Measurements from ENCODE around the gene CNNM1.

CNNM1 gene

DNA sequence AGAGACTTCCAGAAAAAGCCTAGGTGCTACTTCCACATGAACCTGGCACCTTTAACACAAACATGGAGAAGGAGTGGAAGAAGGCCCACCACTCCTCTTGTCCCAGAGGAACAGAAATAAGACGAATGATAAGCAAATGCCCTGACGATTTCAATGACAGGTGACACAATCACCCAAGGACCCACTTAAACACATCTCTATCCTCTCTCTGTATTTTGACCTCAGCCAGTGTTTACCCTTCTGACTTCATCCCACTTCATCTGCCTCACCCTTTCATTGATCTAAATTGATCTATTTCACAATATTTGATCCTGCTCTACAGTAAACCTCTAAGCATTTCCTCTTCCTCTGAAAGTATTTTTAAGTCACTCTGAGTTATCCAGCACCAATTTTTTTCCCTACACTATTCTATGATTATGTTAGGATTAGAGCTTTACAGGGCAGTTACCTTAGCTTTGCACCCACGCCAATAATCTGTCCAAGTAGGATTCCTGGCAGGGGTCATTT lies 92.1 kb downstream of the CNNM1 start:
- no peak for DNase-seq (ENCODE audit: low read depth)

DNA sequence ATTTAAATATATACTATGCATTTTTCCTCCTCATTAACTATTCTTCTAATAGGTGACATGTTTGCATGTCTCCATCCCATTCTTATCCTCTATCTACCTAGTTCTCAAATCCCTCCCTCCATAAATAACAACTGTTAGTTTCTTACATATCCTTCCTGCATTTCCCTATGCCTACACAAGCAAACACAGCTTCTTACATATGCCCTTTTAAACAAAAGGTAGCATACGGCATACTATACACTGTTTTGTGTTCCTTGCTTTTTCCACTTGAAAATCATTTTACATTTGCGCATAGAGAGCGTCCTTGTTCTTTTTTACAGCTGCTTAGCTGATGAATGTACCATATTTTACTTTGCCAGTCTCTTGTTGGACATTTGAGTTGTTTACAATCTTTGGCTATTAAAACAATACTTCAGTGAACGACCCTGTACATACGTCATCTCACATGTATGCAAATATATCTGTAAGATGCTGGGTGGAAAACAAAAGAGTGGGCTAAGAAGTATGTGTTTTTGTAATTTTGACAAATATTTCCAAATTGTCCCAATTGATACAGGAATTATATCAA lies 93.5 kb downstream of the CNNM1 start:
- DNase-seq (ENCODE audit: low read depth) = no peak

DNA sequence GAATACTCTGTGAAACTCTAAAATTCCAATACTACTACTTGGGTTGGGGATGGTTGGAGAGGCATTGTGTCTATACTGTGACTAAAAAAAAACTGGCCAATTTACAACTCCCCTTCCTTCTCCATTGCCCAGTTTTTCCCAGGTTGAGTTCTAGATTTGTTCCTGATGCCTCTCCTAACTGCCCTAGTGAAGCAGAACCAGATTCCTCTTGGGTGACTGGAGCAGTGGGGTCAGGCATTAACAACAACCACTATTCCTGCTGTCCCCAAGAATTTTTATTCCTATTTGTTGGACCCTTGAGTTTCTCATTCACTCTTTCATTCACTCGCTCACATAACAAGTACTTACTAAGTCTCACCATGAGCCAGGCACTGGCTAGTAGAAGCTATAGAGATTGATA lies 95.5 kb downstream of the CNNM1 start:
- no peak for DNase-seq (ENCODE audit: low read depth)

DNA sequence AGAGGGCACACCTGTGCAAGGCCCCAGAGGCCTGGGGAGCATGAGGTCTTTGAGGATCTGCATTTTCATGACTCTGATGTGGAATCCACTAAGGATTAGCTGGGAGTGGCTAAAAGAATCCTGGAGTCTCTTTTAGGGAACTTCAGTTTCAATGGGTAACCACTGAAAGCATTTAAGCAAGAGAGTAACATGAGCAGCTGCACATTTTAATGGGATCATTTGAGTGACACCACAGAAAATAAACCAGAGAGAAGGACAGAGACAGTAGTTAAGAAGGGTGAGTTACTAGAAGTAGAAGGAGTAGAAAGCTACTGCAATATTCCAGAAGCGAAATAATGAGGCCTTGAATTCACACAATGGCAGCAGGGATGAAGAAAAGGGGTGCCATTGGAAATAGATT lies 96.0 kb downstream of the CNNM1 start:
- no peak for DNase-seq (ENCODE audit: low read depth)

DNA sequence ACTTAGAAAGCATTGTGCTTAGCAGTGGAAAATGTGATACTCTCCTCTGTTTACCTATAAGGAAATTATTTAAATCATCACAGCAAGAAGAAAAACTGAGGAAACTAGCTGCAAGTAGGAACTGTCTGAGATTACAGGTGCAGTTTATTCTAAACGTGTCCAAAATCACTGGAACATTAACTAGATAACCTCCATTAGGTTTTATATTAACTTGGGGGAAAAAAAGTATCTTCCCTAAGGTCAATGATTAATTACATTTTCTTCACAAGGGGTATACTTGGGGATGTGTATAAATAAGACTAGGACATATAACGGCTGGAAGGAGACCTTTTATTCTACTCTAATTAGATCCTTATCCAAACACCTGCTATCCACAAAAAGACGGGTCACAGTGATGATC lies 97.5 kb downstream of the CNNM1 start:
- no peak for DNase-seq (ENCODE audit: low read depth)

DNA sequence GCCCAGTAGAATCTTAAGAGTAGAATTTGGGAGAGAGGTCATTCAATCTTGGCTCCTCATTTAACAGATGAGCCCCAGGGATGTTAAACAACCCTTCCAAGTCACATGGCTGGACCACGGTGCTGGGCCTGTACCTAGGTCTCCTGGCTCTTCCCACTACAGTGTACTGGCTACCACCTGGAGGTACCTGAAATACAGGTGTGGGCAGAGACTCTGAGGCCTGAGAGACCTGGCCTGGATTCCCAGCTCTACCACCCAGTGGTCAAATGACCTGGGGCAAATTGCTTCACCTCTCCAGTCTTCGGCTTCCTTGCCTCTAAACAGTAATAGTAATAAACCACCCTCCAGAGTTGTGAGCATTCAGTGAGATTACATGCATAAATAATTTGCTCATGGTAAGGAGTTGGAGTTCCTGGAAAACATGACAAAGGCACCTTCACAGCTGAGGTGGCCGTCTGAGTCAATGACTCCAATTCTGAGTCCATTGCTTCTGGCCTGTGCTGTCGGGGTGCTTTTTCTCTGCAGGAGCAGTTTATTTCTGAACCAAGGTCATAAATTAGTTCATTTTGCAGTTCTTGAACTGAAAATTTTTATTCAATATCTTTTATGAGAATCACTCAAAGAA lies 98.5 kb downstream of the CNNM1 start:
- no peak for DNase-seq (ENCODE audit: low read depth)

DNA sequence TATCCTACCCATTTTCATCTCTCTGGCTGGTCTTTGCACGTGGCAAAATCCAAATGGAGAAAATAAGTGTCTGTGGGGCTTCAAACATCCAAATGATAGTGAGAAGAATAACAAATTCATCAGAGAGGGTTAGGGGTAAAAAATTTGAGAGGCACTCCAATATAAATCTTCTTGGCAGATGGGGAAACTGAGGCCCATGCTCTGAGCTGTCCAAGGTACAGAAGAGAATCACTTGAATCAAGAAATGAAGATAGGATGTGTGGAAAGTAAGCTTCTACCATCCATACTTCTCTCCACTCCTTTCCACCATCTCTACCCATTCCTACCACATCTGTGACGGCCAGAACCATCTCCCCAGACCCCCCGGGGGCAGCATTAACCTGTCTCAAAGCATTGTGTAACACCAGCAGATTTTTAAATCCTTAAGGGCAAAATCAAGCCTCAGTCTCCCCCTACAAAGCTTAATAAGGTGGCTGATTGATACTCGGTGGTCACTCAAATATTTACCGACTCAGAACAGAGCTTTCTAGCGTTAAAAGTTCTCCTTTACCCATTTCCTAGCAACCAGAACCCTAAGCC lies 100.5 kb downstream of the CNNM1 start:
- DNase-seq (ENCODE audit: low read depth) = no peak

DNA sequence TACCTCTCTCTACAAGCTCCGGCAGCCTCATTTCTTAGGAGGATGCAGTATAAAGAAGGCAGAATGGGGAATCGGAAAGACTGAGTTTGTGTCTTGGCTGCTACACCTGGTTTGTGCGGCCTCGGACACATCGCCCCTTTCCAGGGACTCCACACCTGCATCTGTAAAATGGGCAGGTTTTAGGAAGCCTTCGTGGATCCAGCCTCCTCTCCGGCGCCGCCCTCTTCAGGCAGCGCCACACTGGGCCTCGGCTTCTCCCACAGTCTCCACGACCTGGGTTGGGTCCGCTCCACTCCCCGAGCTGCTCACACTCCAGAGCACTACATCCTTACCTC lies 100.9 kb downstream of the CNNM1 start:
- DNase-seq (ENCODE audit: low read depth) = peak; percentile 3

DNA sequence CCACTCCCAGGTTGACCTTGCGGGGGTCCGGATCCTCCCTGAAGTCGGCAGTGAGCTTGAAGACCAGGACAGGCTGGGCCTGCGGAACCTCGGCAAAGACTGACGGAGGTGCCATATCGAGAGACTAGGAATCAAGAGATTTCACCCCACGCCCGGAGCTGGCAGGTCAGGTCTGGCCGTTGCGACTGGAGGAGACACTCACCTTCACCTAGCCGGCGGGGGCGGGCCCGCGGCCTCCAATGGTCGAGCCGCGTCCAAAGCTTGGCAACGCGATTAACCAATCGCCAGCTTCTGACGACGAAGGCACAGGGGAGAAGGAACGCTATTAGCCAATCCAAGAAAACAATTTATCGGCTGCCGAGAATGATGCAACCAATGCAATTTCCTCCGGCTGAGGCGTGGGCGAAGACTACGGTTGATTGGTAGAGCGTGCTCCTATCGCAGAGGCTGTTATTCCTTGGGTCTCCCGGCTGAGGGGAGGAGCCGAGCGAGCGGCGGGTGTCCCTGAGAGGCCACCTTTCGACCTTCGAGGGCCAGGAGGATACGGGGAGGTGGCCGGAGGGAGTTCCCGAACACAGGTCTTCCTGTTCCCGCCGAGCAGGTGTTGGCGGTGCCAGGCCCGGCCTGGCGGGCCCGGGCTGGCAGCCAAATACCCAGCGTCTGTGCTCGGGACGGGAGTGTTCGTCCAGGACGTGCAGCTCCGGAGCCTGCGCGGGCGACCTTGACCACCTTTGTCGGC lies 101.5 kb downstream of the CNNM1 start, which contains the start of gene GOT1:
GOT1 (minus strand) TSS at position 174 of the 739 bp plus-strand sequence; CDS start at position 115, 59 bp downstream.
- peak; percentile 99 for DNase-seq (ENCODE audit: low read depth)

DNA sequence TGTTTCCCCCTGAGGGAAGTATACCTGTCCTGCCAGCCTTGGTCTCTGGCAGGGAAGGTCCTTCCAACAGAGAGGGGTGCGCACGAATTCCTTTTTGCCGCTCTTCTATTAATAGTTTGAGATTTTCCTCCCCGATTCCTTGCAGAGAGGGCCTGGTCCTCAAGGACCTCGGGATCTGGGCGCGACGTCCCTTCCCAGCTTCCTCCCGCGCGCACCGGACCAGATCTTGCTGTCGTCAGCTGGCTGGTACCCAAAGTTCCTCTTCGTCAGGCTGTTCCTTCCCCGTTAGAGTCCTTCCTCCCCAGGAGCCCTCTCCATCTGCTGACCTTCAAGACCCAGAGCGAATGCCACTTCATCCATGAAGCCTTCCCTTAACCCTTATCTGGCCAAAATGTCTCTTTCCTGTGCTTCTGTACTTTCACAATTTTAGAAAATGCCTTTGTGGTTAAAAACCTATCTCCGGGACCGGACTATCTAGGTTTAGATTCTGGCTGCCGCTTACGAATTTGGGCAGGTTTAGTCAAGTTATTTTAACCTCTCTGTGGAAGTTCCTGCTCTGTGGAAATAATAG lies 102.1 kb downstream of the CNNM1 start:
- DNase-seq (ENCODE audit: low read depth) = peak; percentile 32

DNA sequence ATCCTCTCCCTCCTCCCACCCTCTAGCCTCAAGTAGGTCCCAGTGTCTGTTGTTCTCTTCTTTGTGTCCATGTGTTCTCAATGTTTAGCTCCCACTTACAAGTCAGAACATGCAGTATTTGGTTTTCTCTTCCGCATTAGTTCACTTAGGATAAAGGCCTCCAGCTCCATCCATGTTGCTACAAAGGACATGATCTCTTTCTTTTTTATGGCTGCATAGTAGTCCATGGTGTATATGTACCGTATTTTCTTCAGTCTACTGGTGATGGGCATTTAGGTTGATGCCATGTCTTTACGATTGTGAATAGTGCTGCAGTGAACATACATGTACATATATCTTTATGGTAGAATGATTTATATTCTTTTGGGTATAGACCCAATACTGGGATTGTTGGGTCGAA lies 102.9 kb downstream of the CNNM1 start:
- DNase-seq (ENCODE audit: low read depth) = no peak

DNA sequence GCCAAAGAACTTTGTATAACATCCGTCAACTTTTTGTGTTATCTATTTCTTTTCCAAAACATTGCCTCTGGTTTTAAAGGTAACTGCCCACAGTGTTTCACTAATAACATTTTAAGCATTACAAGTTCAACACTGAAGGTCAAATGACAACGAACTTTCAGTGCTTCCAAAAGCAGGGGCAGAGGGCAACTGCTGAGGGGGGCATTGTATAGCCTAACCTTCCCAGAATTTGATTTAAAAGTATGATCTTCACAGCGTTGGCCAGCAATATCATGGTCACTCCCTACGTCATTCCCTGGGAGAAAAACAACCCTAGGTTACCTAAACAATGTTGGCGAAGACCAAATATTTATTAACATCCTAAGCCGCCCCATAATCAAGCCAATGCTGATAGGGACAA lies 103.7 kb downstream of the CNNM1 start:
- DNase-seq (ENCODE audit: low read depth) = no peak

DNA sequence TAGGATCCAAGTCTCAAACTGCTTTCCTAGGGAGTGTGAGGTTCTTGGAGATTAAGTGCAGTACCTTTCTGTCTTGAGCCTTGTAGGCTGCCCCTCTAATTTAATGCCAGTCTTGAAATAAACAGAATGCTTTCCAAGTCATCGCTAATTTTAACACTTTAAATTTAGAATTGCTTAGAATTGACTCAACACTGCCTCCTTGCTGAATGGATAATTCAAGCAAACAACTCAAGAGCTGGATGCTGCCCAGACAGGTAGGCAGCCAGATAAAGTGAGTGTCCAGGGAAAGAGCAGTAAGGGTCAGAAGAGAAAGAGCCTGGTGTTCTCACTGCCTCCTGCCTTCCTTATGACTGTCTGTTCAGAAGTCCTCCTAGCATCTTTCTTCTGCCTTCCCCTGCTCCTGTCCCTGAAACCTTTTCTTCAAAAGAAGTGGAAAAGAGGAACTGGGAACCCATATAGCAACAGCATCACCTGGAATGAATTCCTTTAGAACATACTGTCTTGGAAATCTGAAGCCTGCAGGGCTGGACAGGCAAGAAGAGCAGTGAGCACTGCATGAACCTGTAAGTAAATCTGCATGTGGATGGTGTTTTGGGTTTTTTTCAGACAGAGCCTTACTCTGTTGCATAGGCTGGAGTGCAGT lies 104.3 kb downstream of the CNNM1 start:
- DNase-seq (ENCODE audit: low read depth) = peak; percentile 9

DNA sequence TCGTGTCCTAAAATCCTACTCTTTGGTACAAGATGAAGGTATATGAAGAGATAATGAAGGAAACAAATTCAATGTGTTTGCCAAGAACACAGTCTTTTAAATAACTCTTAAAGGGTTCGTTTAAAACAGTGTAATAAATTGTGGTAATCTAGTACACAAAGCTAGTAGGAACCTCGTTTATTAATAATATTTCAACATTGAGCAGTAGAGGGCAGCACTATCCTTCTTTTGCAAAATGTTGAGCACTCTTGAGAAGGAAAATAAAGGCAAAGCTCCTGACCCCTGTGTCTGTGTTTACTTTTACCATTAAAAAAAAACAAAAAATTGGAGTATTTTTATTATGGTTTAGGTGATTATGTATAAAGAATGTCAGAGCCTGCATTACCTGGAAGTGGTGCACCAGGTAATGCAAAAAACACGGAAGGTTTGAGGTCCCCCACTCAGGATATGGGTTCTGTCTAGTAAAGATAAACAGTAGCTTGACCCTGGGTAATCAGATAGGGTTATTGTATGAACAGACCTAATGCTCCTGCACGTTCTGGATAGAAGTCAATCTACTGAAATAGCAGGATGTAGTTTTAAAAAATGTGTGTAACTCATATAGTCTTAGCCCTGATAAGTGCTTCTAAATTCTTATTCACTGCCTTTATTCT lies 107.0 kb downstream of the CNNM1 start:
- peak; percentile 46 for DNase-seq (ENCODE audit: low read depth)

DNA sequence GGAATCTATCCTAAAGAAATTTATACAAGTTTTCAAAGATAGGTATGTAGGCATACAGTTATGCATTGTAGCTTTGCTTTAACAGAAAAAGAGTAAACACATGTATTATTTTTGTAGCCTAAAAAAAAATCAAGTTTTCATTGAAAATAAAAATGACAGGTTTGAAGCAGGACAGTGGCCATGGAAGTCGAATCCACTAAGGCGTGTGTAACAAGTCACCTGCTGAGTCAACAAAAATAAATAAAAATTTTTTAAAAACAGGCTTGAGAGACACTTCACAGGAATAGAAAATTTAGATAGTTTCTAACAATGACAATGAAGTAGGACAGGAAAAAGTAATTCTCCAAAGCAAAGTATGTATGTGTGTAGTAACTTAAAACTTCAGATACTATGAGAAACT lies 109.7 kb downstream of the CNNM1 start:
- DNase-seq (ENCODE audit: low read depth) = no peak

DNA sequence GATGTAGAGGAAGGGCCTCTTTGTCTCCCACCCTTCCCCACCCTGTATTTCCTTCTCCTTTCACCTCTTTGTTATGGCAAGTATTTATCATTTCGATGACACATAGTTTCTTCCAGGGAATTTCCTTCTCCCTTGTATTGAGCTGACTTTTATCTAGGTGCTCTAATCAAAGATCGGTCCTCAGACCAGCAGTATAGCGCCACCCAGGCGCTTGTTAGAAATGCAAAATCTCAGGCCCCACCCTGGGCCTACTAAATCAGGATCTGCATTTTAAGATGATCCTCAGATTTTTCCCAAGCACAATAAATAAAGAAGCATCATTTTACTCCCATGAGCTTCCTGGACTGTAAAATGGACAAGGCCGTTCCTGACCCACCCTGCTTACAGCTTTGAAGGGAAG lies 113.2 kb downstream of the CNNM1 start:
- DNase-seq (ENCODE audit: low read depth) = no peak

DNA sequence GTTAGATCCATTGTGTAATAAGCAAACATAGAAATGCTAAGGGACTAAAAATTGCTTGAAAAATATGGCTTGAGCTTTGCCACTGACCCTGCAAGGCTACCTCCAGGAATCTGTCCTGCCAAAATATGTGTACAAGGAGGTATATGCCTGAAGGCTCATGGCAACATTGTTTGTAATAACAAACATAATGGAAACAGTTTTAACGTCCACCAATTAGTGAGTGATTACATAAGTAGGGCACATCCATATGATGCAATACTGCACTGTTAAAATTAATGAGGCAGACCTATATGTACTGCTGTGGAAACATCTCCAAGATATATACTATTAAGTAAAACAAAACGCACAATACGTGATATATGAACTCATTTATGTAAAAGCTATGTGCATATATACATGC lies 114.3 kb downstream of the CNNM1 start:
- DNase-seq (ENCODE audit: low read depth) = no peak
